GM12875 (cell line): ENCODE measurements around the gene MPHOSPH6.
"Not testable (repeated sequence)": the region's sequence is repeated elsewhere in the genome, so short reads cannot be mapped to it uniquely, and the experiment has no call there.

Experiments
- H3K4me3 ChIP-seq: one replicate; pipeline ENCODE4 v1.5.1; 2011; ENCODE audit warnings: low read depth, low read length, control low read depth
- CTCF ChIP-seq: IDR thresholded peaks from 2 replicates; pipeline ENCODE4 v1.5.1; 2011; ENCODE audit warnings: low read depth, mild to moderate bottlenecking, control low read depth, inconsistent platforms, low read length, moderate library complexity, borderline replicate concordance; ENCODE audit not compliant: insufficient read depth

The MPHOSPH6 gene, protein sequence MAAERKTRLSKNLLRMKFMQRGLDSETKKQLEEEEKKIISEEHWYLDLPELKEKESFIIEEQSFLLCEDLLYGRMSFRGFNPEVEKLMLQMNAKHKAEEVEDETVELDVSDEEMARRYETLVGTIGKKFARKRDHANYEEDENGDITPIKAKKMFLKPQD

GRCh38 chr16:82169861-82170845 is at the start of gene MPHOSPH6:
TSS of gene MPHOSPH6 (minus strand) at chr16:82170224. CDS start at chr16:82170175, 49 bp downstream.
- 0 out of 2 replicates have a peak, but pooled peaks have one; percentile 4 for TF ChIP-seq CTCF
- H3K4me3 ChIP-seq = peak within 1 kb of the TSS; percentile 69

DNA sequence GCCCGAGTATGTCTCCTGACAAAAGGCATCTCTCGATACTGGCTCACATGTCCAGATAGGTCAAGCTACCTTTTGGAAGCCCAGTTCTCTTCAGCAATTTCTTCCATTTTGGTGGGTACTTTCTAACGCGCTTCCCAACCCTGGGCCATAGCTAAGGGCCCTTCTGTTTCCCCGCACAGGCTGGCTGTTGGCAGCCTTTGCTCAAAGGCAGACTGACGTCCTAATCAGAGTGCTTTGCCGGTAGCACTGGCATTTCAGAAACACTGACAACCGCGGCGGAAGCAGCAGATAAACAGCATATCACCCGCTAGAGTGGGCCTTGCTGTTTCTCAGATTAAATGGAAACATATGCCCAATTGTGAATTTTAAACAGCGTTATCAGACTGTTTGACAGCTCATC is 49.3 kb upstream of the MPHOSPH6 start:
- TF ChIP-seq CTCF = no peak
- H3K4me3 ChIP-seq = no peak overlapping the region

DNA sequence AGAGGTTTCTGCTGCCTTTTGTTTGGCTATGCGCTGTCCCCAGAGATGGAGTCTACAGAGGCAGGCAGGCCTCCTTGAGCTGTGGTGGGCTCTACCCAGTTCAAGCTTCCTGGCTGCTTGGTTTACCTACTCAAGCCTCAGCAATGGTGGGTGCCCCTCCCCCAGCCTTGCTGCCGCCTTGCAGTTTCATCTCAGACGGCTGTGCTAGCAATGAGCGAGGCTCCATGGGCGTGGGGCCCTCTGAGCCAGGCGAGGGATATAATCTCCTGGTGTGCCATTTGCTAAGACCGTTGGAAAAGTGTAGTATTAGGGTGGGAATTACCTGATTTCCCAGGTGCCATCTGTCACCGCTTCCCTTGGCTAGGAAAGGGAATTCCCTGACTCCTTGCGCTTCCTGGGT is 39.3 kb upstream of the MPHOSPH6 start:
- H3K4me3 ChIP-seq = not testable (repeated sequence)

- TF ChIP-seq CTCF = no peak
- H3K4me3 ChIP-seq = no peak overlapping the region
Measured at GRCh38 chr16:82203198-82203597, 33.2 kb upstream of the MPHOSPH6 start.

DNA sequence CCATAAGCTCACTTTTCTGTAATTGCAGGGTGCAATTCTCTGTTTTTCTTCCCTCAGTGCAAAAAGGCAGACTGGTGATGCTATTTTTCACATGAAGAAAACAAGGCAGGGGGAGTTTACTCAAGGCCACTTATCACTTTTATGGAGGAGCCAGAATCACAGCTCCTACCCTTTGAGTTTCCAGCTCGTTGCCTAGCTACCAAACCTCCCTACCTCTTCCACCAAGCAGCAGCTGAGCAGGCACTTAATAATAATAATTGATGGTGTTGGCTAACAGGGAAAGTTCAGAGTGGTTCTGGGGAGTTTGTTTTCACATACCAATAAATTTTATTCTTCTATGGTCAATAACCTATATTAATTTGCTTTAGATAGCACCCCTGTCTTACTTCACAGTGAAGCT is 31.9 kb upstream of the MPHOSPH6 start:
- no peak overlapping the region for H3K4me3 ChIP-seq
- TF ChIP-seq CTCF = no peak

DNA sequence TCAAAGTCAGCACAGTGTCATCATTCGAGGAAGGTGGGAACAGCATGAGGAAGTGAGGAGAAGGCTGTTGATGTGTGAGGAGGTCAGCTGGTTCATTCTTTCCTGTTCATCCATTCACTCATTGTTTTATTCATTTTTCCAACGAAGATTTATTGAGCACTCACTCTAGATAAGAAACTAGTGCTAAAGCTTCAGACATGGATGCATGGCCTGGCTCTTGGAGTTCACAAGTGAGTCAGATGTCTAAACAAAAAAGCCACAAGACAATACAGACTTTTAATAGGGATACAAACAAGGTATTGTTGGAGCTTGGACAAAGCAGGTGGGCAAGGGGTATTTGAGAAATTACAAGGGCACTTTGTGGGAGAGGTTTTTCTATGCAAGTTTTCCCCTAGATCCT is 31.3 kb upstream of the MPHOSPH6 start:
- no peak for TF ChIP-seq CTCF
- no peak overlapping the region for H3K4me3 ChIP-seq

- H3K4me3 ChIP-seq = no peak overlapping the region
- TF ChIP-seq CTCF = no peak
Measured at GRCh38 chr16:82199209-82199608, 29.2 kb upstream of the MPHOSPH6 start.
